OCI-LY7 (cell line): Measurements from ENCODE around the gene IQGAP3. TPM values are rescaled to one million over a fixed set of nuclear protein-coding genes. Genes with fewer than 3 reads are reported as not detected.

ENCODE experiments used
- BruUV-seq: library from RNA; stranded (reverse); fragments of 400-500 nt; replicated peaks from 2 replicates; lab custom pipeline; 2021; lab: Mats Ljungman, UMichigan
- CTCF ChIA-PET: fragments of 300-600 bp; sonication (Branson Sonifier 250); formaldehyde crosslinking; loops from one replicate; lab custom pipeline; 2022; ENCODE audit warnings: antibody characterized with exemption; ENCODE audit not compliant: unreplicated experiment; lab: Charles Lee
- POLR2A ChIA-PET: fragments of 300-600 bp; sonication (Branson Sonifier 250); formaldehyde crosslinking; loops from one replicate; lab custom pipeline; 2022; ENCODE audit warnings: antibody characterized with exemption; lab: Charles Lee
- DNase-seq: peaks from one replicate; pipeline ENCODE4 v3.0.0-alpha.2; 2015; ENCODE audit warnings: low spot score
- H2AFZ ChIP-seq: fragments of 200-600 bp; sonication (generic), shearing (Covaris generic); 2 replicates; pipeline ENCODE4 v1.6.1; 2014; ENCODE audit warnings: mild to moderate bottlenecking, antibody characterized with exemption, low read length, moderate library complexity
- H3K27ac ChIP-seq: fragments of 200-600 bp; sonication (generic); 2 replicates; pipeline ENCODE4 v1.5.1; 2014; ENCODE audit warnings: mixed run types, low read depth, mild to moderate bottlenecking, moderate library complexity, low read length, inconsistent platforms; ENCODE audit not compliant: poor library complexity, severe bottlenecking
- H3K36me3 ChIP-seq: fragments of 200-600 bp; sonication (generic); 2 replicates; pipeline ENCODE4 v1.6.1; 2014; ENCODE audit warnings: mild to moderate bottlenecking, antibody characterized with exemption, low read length, moderate library complexity, mixed read lengths; ENCODE audit not compliant: insufficient read depth
- H3K4me1 ChIP-seq: fragments of 200-600 bp; sonication (generic); 2 replicates; pipeline ENCODE4 v1.5.1; 2014; ENCODE audit warnings: mild to moderate bottlenecking, low read length; ENCODE audit not compliant: insufficient read depth, poor library complexity, severe bottlenecking
- H3K4me2 ChIP-seq: fragments of 200-600 bp; sonication (generic); 2 replicates; pipeline ENCODE4 v1.6.1; 2014; ENCODE audit warnings: mild to moderate bottlenecking, low read length
- H3K4me3 ChIP-seq: fragments of 200-600 bp; sonication (generic); 2 replicates; pipeline ENCODE4 v1.5.1; 2014; ENCODE audit warnings: mild to moderate bottlenecking, low read depth, low read length; ENCODE audit not compliant: poor library complexity, severe bottlenecking
- H3K79me2 ChIP-seq: fragments of 200-600 bp; sonication (generic); 2 replicates; pipeline ENCODE4 v1.6.1; 2016; ENCODE audit warnings: low read depth, mild to moderate bottlenecking, low read length, moderate library complexity, mixed read lengths; ENCODE audit not compliant: insufficient read depth
- H3K9me2 ChIP-seq: fragments of 200-600 bp; sonication (generic); 2 replicates; pipeline ENCODE4 v1.6.1; 2016; ENCODE audit warnings: mild to moderate bottlenecking, low read length, mixed read lengths; ENCODE audit not compliant: insufficient read depth
- H3K9me3 ChIP-seq: fragments of 200-600 bp; sonication (generic); 2 replicates; pipeline ENCODE4 v1.6.1; 2014; ENCODE audit warnings: mild to moderate bottlenecking, mixed run types, low read length, mixed read lengths
- H4K20me1 ChIP-seq: fragments of 200-600 bp; sonication (generic); 2 replicates; pipeline ENCODE4 v1.6.1; 2014; ENCODE audit warnings: mild to moderate bottlenecking, antibody characterized with exemption, low read length, moderate library complexity, mixed read lengths; ENCODE audit not compliant: insufficient read depth
- CTCF ChIP-seq: fragments of 200-600 bp; sonication (generic); conservative IDR thresholded peaks from 2 replicates; pipeline ENCODE4 v1.5.1; 2014; ENCODE audit warnings: mild to moderate bottlenecking, antibody characterized with exemption, low read length, moderate library complexity, mixed read lengths
- EZH2phosphoT487 ChIP-seq: fragments of 200-600 bp; sonication (generic); IDR thresholded peaks from 2 replicates; pipeline ENCODE4 v1.6.1; 2018; ENCODE audit warnings: low read depth, borderline replicate concordance, mild to moderate bottlenecking, mixed run types, antibody characterized with exemption, low read length, moderate library complexity, mixed read lengths
- intact Hi-C: fragments of 100-400 bp; cut with micrococcal nuclease; formaldehyde crosslinking; loops from one replicate; pipeline ENCODE4 v1.10.0; 2022; ENCODE audit not compliant: unreplicated experiment
- total RNA-seq, 2 experiments: library from RNA; depleted of rRNA in 1 of 2; stranded (reverse); fragments of >200 nt in 1 of 2; shearing (Covaris generic) in 1 of 2; gene quantifications; 2 replicates each; pipeline ENCODE4 v1.2.3, GENCODE V29; 2014 to 2022

The IQGAP3 gene
- total RNA-seq, 2 experiments from 2014 or later: 22.4 to 28.7 TPM

GRCh38 chr1:156508205-156508954, 64.0 kb downstream of the IQGAP3 start:
- TF ChIP-seq CTCF (no peak), EZH2phosphoT487 (no peak)
- no peaks in the 10 kb centered on the region for H3K9me2 ChIP-seq
- no peaks in the 10 kb centered on the region for H4K20me1 ChIP-seq
- ChIA-PET CTCF (interaction anchor here (0.6 to 1.3 kb wide), 4 partner anchors 16 to 131 kb away, joined by 3 to 4 read pairs (median 3); no protein-coding TSS in a partner anchor), POLR2A (interaction anchor here (0.7 to 2.1 kb wide), 12 partner anchors 9 to 83 kb away, joined by 3 to 11 read pairs (median 4); partner anchors contain the start of gene NAXE)
- H3K27ac ChIP-seq: peak overlapping the region; percentile 47
- peak overlapping the region; percentile 71 for H3K4me2 ChIP-seq
- no peaks in the 10 kb centered on the region for H3K9me3 ChIP-seq
- peak overlapping the region; percentile 64 for H3K4me3 ChIP-seq
- peaks cover 56% of the 10 kb centered on the region for H3K4me1 ChIP-seq
- BruUV-seq: no TSS peak
- peaks cover 11% of the 10 kb centered on the region; the same call in 1 of the 2 replicates for H3K79me2 ChIP-seq
- H2AFZ ChIP-seq: peak overlapping the region; percentile 42
- intact Hi-C loops: loop anchor here (10.0 kb wide), 1 partner anchor 246 kb away; the partner anchor contains the start of gene HDGF
- no peaks in the 10 kb centered on the region for H3K36me3 ChIP-seq
- no peak for DNase-seq

- H3K4me2 ChIP-seq: peak overlapping the region; percentile 76
- POLR2A ChIA-PET: interaction anchor here (1.7 kb wide), 1 partner anchor 18 kb away, joined by 7 read pairs; no protein-coding TSS in a partner anchor
- intact Hi-C loops: loop anchor here (10.0 kb wide), 1 partner anchor 248 kb away; the partner anchor contains the start of gene HDGF
- H3K27ac ChIP-seq: peak overlapping the region; percentile 98
- peak overlapping the region; percentile 58 for H3K4me3 ChIP-seq
- CTCF ChIA-PET: interaction anchor here (0.6 kb wide), 1 partner anchor 76 kb away, joined by 3 read pairs; no protein-coding TSS in a partner anchor
- H2AFZ ChIP-seq: no peak overlapping the region
- peaks cover 69% of the 10 kb centered on the region for H3K4me1 ChIP-seq
- H4K20me1 ChIP-seq: no peaks in the 10 kb centered on the region
- H3K9me2 ChIP-seq: no peaks in the 10 kb centered on the region
- no TSS peak for BruUV-seq
- DNase-seq: no peak
- H3K79me2 ChIP-seq: peaks cover 20% of the 10 kb centered on the region; the same call in 1 of the 2 replicates
- no peaks in the 10 kb centered on the region for H3K36me3 ChIP-seq
- TF ChIP-seq CTCF: no peak
- no peak for TF ChIP-seq EZH2phosphoT487
- no peaks in the 10 kb centered on the region for H3K9me3 ChIP-seq
Measured at GRCh38 chr1:156506450-156506849, 65.9 kb downstream of the IQGAP3 start.
